H1 (cell line): ENCODE measurements around the gene MCEMP1. TPM values are rescaled to one million over a fixed set of nuclear protein-coding genes. Genes with fewer than 3 reads are reported as not detected.

Source experiments
- ATF2 ChIP-seq: IDR thresholded peaks from 2 replicates; pipeline ENCODE4 v1.6.1; 2012; ENCODE audit warnings: low read length, inconsistent platforms
- BCL11A ChIP-seq, 2 experiments: IDR thresholded peaks; one replicate each; pipeline ENCODE4 v1.6.1; 2011; ENCODE audit warnings: low read depth in 2 of 2, low read length in 2 of 2, mild to moderate bottlenecking in 2 of 2
- BRCA1 ChIP-seq: IDR thresholded peaks from 2 replicates; pipeline ENCODE4 v1.6.1; 2012; ENCODE audit warnings: low read depth, low read length, improper control_type of control experiment
- CEBPB ChIP-seq: IDR thresholded peaks from 2 replicates; pipeline ENCODE4 v1.6.1; 2012; ENCODE audit warnings: low read depth, low read length
- CREB1 ChIP-seq: IDR thresholded peaks from 2 replicates; pipeline ENCODE4 v1.6.1; 2012; ENCODE audit warnings: inconsistent platforms
- E2F6 ChIP-seq: IDR thresholded peaks from 2 replicates; pipeline ENCODE4 v1.6.1; 2012; ENCODE audit warnings: inconsistent platforms
- EGR1 ChIP-seq: IDR thresholded peaks from 2 replicates; pipeline ENCODE4 v1.6.1; 2011; ENCODE audit warnings: low read depth, low read length, borderline replicate concordance
- FOSL1 ChIP-seq: IDR thresholded peaks from 2 replicates; pipeline ENCODE4 v1.6.1; 2011; ENCODE audit warnings: mild to moderate bottlenecking, low read depth, low read length, moderate library complexity; ENCODE audit not compliant: insufficient read depth
- JUND ChIP-seq: IDR thresholded peaks from 2 replicates; pipeline ENCODE4 v1.6.1; 2011; ENCODE audit warnings: mild to moderate bottlenecking, improper control_type of control experiment, low read length
- KDM4A ChIP-seq: IDR thresholded peaks from one replicate; pipeline ENCODE4 v1.7.1; 2012; ENCODE audit warnings: low read depth, mild to moderate bottlenecking, moderate library complexity, low read length, inconsistent platforms; ENCODE audit not compliant: severe bottlenecking
- NRF1 ChIP-seq: IDR thresholded peaks from 2 replicates; pipeline ENCODE4 v1.6.1; 2011; ENCODE audit warnings: mild to moderate bottlenecking, low read depth, low read length, improper control_type of control experiment
- POLR2A ChIP-seq, 2 experiments: IDR thresholded peaks; 1 replicate in 1 of 2; 2 replicates in 1 of 2; pipeline ENCODE4 v1.6.1; 2011; ENCODE audit warnings: low read depth in 2 of 2, low read length in 2 of 2, mild to moderate bottlenecking in 2 of 2; ENCODE audit errors: control extremely low read depth in 1 of 2
- POLR2AphosphoS5 ChIP-seq: IDR thresholded peaks from 2 replicates; pipeline ENCODE4 v1.6.1; 2011; ENCODE audit warnings: low read depth, low read length
- RNF2 ChIP-seq: fragments of 200-900, 300-1000 bp; sonication (generic); IDR thresholded peaks from 2 replicates; pipeline ENCODE4 v1.7.1; 2016; ENCODE audit warnings: borderline replicate concordance, low read depth, mild to moderate bottlenecking, antibody characterized with exemption, low read length; ENCODE audit not compliant: poor library complexity, severe bottlenecking; ENCODE audit errors: missing control alignments
- SIN3A ChIP-seq, 2 experiments: IDR thresholded peaks in 1 of 2; conservative IDR thresholded peaks in 1 of 2; 2 replicates each; pipeline ENCODE4 v1.6.1; 2011 to 2012; ENCODE audit warnings: low read length in 2 of 2, improper control_type of control experiment in 1 of 2, low read depth in 1 of 2, mild to moderate bottlenecking in 1 of 2
- SIRT6 ChIP-seq: IDR thresholded peaks from one replicate; pipeline ENCODE4 v1.7.1; 2012; ENCODE audit warnings: low read length, inconsistent platforms
- SP4 ChIP-seq: IDR thresholded peaks from 2 replicates; pipeline ENCODE4 v1.6.1; 2012; ENCODE audit warnings: low read length, inconsistent platforms
- SRF ChIP-seq: IDR thresholded peaks from 2 replicates; pipeline ENCODE4 v1.6.1; 2011; ENCODE audit warnings: mild to moderate bottlenecking, low read depth, low read length, moderate library complexity
- SUZ12 ChIP-seq: fragments of 200-600 bp; sonication (generic); IDR thresholded peaks from 2 replicates; pipeline ENCODE4 v1.6.1; 2012; ENCODE audit warnings: mild to moderate bottlenecking, inconsistent platforms, low read length, moderate library complexity, mixed read lengths
- TAF7 ChIP-seq: optimal IDR thresholded peaks from 2 replicates; pipeline ENCODE3; 2011; ENCODE audit warnings: low read depth, mild to moderate bottlenecking, inconsistent platforms, low read length, moderate library complexity, borderline replicate concordance
- TCF12 ChIP-seq: IDR thresholded peaks from 2 replicates; pipeline ENCODE4 v1.6.1; 2011; ENCODE audit warnings: low read depth, mild to moderate bottlenecking, low read length
- ZNF274 ChIP-seq: IDR thresholded peaks from 2 replicates; pipeline ENCODE4 v1.7.0; 2012; ENCODE audit warnings: low read length, borderline replicate concordance; ENCODE audit errors: extremely low read depth
- polyA plus RNA-seq, 7 experiments: library from polyadenylated mRNA; depleted of rRNA in 3 of 7; stranded (reverse) in 5 of 7; unstranded in 2 of 7; fragments of >200 nt in 5 of 7; fragments of 200-250 nt in 2 of 7; gene quantifications; 1 replicate in 5 of 7; 2 replicates in 1 of 7; 4 replicates in 1 of 7; pipeline versions ENCODE4 v1.2.1 to v1.2.3, GENCODE V29; 2011 to 2013; ENCODE audit warnings: missing spikeins in 2 of 7, mixed read lengths in 2 of 7
- total RNA-seq: library from RNA; stranded (reverse); fragmentation: NEBNext Ultra II Directional; extraction: Animal tissue kit (Norgen Biotek cat#: 25700); gene quantifications from 2 replicates; pipeline ENCODE4 v1.2.1, GENCODE V29; 2021

Gene MCEMP1
- total and polyA plus RNA-seq, 2 of the 8 experiments (the other 6 are each of a cell fraction or from before 2014, with no cell fraction given) = not detected

DNA sequence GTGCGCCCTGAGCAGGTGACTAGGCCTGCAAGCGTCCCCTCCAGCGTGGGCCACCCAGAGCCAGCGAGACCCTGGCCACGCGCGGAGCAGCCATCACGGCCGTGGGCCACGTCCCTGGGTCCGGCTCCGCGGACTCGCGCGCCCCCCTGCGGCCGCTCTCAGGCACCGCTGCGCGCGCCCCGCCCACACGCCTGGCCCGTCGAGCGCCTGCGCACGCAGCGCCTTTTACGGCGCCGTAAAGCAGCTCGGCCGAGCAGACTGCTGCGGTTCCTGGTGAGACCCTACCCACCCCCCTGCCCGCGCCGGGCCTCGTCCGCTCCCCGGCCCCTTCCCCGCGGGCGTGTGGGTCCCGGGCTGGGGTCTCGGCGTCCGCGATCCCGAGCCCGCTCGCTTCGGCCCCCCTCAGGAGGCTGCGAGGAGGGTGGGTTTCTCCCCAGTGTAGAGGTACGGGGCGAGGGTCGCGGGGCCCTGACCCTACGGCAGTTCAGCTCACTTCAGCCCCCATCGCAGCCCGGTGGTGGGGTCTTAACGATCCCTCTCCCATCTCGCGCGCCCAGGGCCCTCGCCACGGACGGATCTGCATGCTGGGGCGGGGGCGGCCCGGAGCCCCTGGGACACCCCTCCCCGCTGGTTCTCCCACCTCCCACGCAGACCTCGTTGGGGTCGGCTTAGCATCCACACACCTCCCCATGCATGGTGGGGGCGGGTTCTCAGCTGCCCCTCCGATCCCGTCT, 3.9 kb downstream of the MCEMP1 start, which contains the start of gene TRAPPC5 (continued):
- TF ChIP-seq POLR2AphosphoS5 = no peak
- TF ChIP-seq ZNF274 = no peak
- no peak for TF ChIP-seq BRCA1
- TF ChIP-seq NRF1 = peak; percentile 88
- no peak for TF ChIP-seq FOSL1
- no peak for TF ChIP-seq TCF12
- TF ChIP-seq JUND = no peak
- peak; percentile 79 for TF ChIP-seq EGR1
- peak; percentile 94 for TF ChIP-seq KDM4A
- TF ChIP-seq CREB1 = peak; percentile 37; the same call in 1 of the 2 replicates
- no peak for TF ChIP-seq TAF7
- no peak for TF ChIP-seq SUZ12
- no peak for TF ChIP-seq BCL11A (IDR thresholded peaks at IDR 0.05; ENCODE audit: low read depth in 2 of 2, low read length in 2 of 2)
- no peak for TF ChIP-seq RNF2
- no peak; the same call in 1 of the 2 replicates for TF ChIP-seq E2F6
- peak in 1 of 2 experiments; percentile 71; a peak in 1 of 4 replicates for TF ChIP-seq SIN3A (conservative IDR thresholded peaks at IDR 0.05 in 1 of 2, IDR thresholded peaks at IDR 0.05 in 1 of 2; ENCODE audit: low read depth in 1 of 2, low read length in 2 of 2)
- no peak for TF ChIP-seq SRF
- TF ChIP-seq ATF2 = no peak
- no peak for TF ChIP-seq CEBPB
- TF ChIP-seq SP4 = no peak
- no peak; a peak in 1 of 3 replicates for TF ChIP-seq POLR2A (IDR thresholded peaks at IDR 0.05; ENCODE audit: control extremely low read depth in 1 of 2, low read depth in 2 of 2, low read length in 2 of 2)
- no peak for TF ChIP-seq SIRT6
